ENCODE results near the gene CREBL2. TPM values are rescaled to one million over a fixed set of nuclear protein-coding genes. Genes with fewer than 3 reads are reported as not detected.

CREBL2 gene
- total RNA-seq, 3 donors from 2014 or later: 23.3 to 35.9 (median 25.4) TPM

DNA sequence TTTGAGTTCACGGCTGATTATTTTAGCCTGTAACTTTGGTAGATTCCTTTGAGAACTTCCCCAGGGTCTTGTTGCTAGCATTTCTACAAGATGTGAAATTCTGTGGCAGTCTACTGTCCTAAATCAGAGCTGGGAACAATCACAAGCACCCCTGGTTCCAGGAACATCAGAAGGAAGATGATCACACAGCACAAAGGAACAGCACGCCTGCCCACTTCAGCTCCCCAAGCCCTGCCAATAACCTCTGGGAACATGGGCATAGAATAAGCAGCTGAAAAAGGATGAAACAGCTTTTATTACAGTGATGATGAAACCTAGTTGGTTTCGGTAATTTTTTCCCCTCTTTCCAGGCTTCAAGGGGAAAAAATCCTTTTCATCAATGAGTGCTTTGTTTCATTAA is 72.0 kb downstream of the CREBL2 start:
- DNase-seq: no peak
- no peak for ATAC-seq

DNA sequence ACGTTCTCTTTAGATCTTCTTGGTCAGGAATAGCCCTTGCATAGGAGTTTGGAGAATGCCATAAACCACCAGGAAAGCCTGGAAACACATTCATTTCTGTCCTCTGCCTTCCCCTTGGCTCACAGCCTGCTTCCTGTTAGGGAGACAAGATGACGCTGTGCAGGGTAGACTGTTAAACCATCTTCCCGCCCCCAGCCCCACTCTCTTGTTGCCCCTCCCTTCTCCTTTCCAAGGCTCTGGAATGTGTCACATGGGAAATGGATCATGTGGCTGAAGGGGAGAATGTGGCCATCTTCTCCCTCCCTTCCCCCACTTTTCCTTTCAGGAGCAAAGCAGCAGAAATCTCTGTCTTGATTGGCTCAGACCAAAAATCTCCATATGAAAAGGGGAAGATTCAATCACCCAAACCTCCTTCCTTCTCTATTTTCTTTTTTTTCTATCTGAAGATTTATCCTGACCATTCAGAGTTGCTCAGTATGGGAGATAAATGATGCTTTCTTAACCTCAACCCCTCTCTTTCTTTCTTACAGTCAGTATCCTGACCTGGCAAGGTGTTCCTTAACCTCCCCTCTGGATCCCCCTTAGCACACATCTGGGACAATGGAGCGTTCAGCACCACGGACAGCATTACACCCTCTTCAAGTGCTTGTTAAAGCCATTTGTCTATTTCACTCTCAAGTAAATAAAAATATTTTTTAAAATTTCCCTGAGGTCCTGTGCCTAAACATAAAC is 72.9 kb downstream of the CREBL2 start:
- intact Hi-C loops (cut with DNase I, micrococcal nuclease): no loop called here
- Histone ChIP-seq H3K9me3 (no peaks in the 10 kb centered on the region), H3K4me1 (ENCODE audit: low read depth) (no peaks in the 10 kb centered on the region), H3K36me3 (ENCODE audit: low read depth) (no peaks in the 10 kb centered on the region), H3K4me3 (no peak overlapping the region)
- TF ChIP-seq, protein P1, sequence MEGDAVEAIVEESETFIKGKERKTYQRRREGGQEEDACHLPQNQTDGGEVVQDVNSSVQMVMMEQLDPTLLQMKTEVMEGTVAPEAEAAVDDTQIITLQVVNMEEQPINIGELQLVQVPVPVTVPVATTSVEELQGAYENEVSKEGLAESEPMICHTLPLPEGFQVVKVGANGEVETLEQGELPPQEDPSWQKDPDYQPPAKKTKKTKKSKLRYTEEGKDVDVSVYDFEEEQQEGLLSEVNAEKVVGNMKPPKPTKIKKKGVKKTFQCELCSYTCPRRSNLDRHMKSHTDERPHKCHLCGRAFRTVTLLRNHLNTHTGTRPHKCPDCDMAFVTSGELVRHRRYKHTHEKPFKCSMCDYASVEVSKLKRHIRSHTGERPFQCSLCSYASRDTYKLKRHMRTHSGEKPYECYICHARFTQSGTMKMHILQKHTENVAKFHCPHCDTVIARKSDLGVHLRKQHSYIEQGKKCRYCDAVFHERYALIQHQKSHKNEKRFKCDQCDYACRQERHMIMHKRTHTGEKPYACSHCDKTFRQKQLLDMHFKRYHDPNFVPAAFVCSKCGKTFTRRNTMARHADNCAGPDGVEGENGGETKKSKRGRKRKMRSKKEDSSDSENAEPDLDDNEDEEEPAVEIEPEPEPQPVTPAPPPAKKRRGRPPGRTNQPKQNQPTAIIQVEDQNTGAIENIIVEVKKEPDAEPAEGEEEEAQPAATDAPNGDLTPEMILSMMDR (IDR thresholded peaks at IDR 0.05): no peak
- peak in 2 of 3 donors; percentile 36 to 65 for DNase-seq
- no peak for ATAC-seq

More for the DNA sequence above, 72.0 kb downstream of the CREBL2 start:
- Histone ChIP-seq H3K4me1 (ENCODE audit: low read depth) (no peaks in the 10 kb centered on the region), H3K36me3 (ENCODE audit: low read depth) (no peaks in the 10 kb centered on the region), H3K9me3 (no peaks in the 10 kb centered on the region), H3K4me3 (no peak overlapping the region)
- intact Hi-C loops (cut with DNase I, micrococcal nuclease): no loop called here
- TF ChIP-seq, protein P1 (IDR thresholded peaks at IDR 0.05): no peak

DNA sequence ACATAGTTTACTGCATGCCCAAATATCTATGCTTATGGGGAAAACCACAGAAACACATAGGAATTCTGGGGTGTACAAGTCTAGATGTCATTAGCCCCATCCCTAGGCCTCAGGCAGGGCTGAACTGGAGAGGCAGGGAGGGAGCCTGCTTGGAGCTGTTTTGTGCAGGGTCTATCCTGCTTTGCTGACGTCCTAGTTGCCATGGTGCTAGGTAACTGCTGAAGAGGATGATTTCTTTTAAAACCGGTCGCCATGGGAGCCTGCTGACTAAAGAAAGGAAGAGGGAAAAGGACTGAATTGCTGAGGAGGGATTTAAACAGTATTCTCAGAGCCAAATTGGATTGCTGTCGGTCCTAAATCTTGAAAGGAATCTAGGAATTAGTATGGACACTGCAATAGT is 73.6 kb downstream of the CREBL2 start:
- no peak for DNase-seq
- Histone ChIP-seq H3K4me1 (ENCODE audit: low read depth) (no peaks in the 10 kb centered on the region), H3K4me3 (no peak overlapping the region), H3K36me3 (ENCODE audit: low read depth) (no peaks in the 10 kb centered on the region), H3K9me3 (no peaks in the 10 kb centered on the region)
- no peak for ATAC-seq
- intact Hi-C loops (cut with DNase I, micrococcal nuclease): no loop called here
- TF ChIP-seq, protein P1 (IDR thresholded peaks at IDR 0.05): no peak

DNA sequence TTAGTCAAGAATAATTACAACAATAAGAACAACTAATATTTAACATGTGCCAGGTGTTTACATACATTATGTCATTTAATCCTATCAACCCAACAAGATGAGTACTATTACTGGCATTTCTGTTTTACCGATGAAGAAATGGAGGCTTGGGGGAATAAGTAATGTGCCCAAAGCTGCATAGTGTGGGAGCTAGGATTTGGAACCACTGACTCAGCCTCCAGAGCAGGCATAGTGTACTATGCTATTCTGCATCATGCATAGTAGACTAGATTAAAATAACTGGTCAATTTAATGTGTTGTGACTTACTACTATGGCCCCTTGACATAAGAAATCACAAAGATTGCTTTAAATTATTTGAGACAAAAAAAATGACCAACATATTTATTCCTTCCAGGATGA is 74.8 kb downstream of the CREBL2 start:
- Histone ChIP-seq H3K9me3 (no peaks in the 10 kb centered on the region), H3K36me3 (ENCODE audit: low read depth) (no peaks in the 10 kb centered on the region), H3K4me3 (no peak overlapping the region), H3K4me1 (ENCODE audit: low read depth) (no peaks in the 10 kb centered on the region)
- ATAC-seq: no peak
- intact Hi-C loops (cut with DNase I, micrococcal nuclease): no loop called here
- no peak for DNase-seq
- TF ChIP-seq, protein P1 (IDR thresholded peaks at IDR 0.05): no peak

DNA sequence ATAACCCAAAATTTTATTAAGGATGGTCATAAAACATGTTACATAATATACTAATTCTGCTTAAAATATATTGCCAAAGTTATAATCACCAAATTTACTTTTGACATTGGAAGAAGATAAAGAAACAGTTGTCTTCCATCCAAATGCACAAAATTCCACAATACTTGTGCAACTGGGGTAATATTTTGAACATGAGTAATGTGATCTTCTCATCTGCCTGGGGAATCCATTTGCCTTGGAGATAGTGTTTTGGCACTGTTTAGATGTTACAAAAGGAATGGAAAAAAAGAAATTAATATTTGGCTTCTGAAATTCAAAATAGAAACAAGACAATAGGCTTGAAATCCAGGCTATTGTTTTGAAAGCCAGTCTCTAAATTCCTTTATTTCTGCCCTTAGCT is 75.2 kb downstream of the CREBL2 start:
- TF ChIP-seq, protein P1 (IDR thresholded peaks at IDR 0.05): no peak
- no peak for ATAC-seq
- no peak overlapping the region for H3K4me3 ChIP-seq
- DNase-seq: no peak
- H3K36me3 ChIP-seq (ENCODE audit: low read depth): no peaks in the 10 kb centered on the region
- H3K4me1 ChIP-seq (ENCODE audit: low read depth): no peaks in the 10 kb centered on the region
- H3K9me3 ChIP-seq: no peaks in the 10 kb centered on the region
- intact Hi-C loops (cut with DNase I, micrococcal nuclease): no loop called here
